ENCODE measurements around the gene SLC8A1. TPM values are rescaled to one million over a fixed set of nuclear protein-coding genes. Genes with fewer than 3 reads are reported as not detected.

Gene SLC8A1
- total and polyA plus RNA-seq, 12 donors = 0.54 to 128 (median 18.5) TPM

- no peaks in the 10 kb centered on the region for H3K9me3 ChIP-seq (replicated peaks in 1 of 3)
- whole genome bisulfite sequencing, 4 donors = 37 to 48% (median 40%) methylated on average over 2 of the region's 2 CpGs
- no peak overlapping the region for H3K27ac ChIP-seq
- no peak for TF ChIP-seq CTCF (IDR thresholded peaks at IDR 0.05)
- no peak for TF ChIP-seq POLR2A (IDR thresholded peaks at IDR 0.05)
- no peaks in the 10 kb centered on the region for H3K36me3 ChIP-seq (replicated peaks in 1 of 2)
- peaks cover 0 to under 1% of the 10 kb centered on the region in 2 donors for H3K4me1 ChIP-seq (replicated peaks in 1 of 2)
- H3K4me3 ChIP-seq = no peak overlapping the region
- no peaks in the 10 kb centered on the region for H3K27me3 ChIP-seq
- no peak for DNase-seq
- intact Hi-C loops (cut with DNase I) = no loop called here
Measured at GRCh38 chr2:40260437-40260836, 191.5 kb downstream of the SLC8A1 start.

GRCh38 chr2:40259900-40260299 is 192.0 kb downstream of the SLC8A1 start:
- no peak for TF ChIP-seq POLR2A (IDR thresholded peaks at IDR 0.05)
- no peak for TF ChIP-seq CTCF (IDR thresholded peaks at IDR 0.05)
- Histone ChIP-seq H3K9me3 (replicated peaks in 1 of 3) (no peaks in the 10 kb centered on the region), H3K36me3 (replicated peaks in 1 of 2) (no peaks in the 10 kb centered on the region), H3K4me3 (no peak overlapping the region), H3K27ac (no peak overlapping the region), H3K27me3 (no peaks in the 10 kb centered on the region), H3K4me1 (replicated peaks in 1 of 2) (no peaks in the 10 kb centered on the region)
- no peak for DNase-seq
- WGBS, 4 donors = 65 to 100% (median 95%) methylated on average over 1 of the region's 1 CpG
- intact Hi-C loops (cut with DNase I) = no loop called here

GRCh38 chr2:40258135-40258457 is 193.8 kb downstream of the SLC8A1 start:
- WGBS, 4 donors = 71 to 74% (median 72%) methylated on average over 4 of the region's 4 CpGs
- no peaks in the 10 kb centered on the region for H3K27me3 ChIP-seq
- no peaks in the 10 kb centered on the region for H3K4me1 ChIP-seq (replicated peaks in 1 of 2)
- no peaks in the 10 kb centered on the region for H3K36me3 ChIP-seq (replicated peaks in 1 of 2)
- intact Hi-C loops (cut with DNase I) = no loop called here
- TF ChIP-seq CTCF (IDR thresholded peaks at IDR 0.05) = no peak
- TF ChIP-seq POLR2A (IDR thresholded peaks at IDR 0.05) = no peak
- no peak overlapping the region for H3K4me3 ChIP-seq
- DNase-seq = no peak
- no peaks in the 10 kb centered on the region for H3K9me3 ChIP-seq (replicated peaks in 1 of 3)
- no peak overlapping the region for H3K27ac ChIP-seq

DNA sequence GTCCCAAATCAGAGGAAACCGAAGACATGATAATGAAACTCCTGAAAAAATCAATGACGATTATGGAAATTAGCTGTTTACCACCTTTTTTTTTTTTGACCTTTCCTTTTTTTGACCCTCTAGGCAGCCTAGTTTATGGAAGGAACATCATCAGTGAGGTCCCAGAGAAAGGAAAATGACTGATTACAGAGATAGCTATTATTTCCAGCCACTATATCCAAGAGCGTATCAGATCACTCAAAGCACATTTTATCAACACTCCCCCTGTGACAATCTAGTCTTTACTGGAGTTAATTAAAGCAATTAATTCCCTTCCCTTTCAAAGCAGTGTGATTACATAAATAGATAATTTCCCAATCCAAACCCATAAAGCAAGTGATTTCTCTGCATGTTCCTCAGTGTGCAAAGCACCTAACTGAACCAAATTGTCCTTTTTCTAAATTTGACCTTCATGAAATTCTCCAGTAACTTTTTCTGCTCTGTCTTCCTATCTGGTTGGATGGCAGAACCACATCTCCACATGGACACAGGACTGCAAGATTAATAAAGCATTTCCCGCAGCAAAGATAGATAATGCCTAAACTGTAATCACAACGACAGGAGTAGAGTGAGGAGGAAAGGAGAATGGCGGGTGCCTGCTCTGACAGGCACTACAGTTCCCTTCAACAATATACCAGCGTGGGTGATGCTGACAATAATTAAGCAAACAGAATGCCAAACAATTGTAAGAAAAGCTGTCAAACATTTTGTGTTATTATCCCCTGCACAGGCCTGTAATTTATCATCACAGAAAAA is 194.4 kb downstream of the SLC8A1 start:
- intact Hi-C loops (cut with DNase I) = no loop called here
- Histone ChIP-seq H3K27me3 (no peaks in the 10 kb centered on the region), H3K9me3 (replicated peaks in 1 of 3) (no peaks in the 10 kb centered on the region), H3K36me3 (replicated peaks in 1 of 2) (no peaks in the 10 kb centered on the region), H3K4me3 (no peak overlapping the region), H3K4me1 (replicated peaks in 1 of 2) (no peaks in the 10 kb centered on the region), H3K27ac (no peak overlapping the region)
- WGBS, 4 donors = 81 to 94% (median 87%) methylated on average over 7 of the region's 7 CpGs
- DNase-seq = no peak
- TF ChIP-seq POLR2A (IDR thresholded peaks at IDR 0.05) = no peak
- TF ChIP-seq CTCF (IDR thresholded peaks at IDR 0.05) = no peak

Data from adrenal gland (tissue), 12 donors.